HG03139 (cell line): ENCODE measurements around the gene ADAM15.

Source experiments
- ATAC-seq: cut with Tn5 transposase; IDR thresholded peaks from one replicate; pipeline ENCODE4 v1.9.1; 2021; ENCODE audit not compliant: unreplicated experiment

The ADAM15 gene

GRCh38 chr1:155083865-155084721 is 33.0 kb downstream of the ADAM15 start:
- no peak for ATAC-seq

DNA sequence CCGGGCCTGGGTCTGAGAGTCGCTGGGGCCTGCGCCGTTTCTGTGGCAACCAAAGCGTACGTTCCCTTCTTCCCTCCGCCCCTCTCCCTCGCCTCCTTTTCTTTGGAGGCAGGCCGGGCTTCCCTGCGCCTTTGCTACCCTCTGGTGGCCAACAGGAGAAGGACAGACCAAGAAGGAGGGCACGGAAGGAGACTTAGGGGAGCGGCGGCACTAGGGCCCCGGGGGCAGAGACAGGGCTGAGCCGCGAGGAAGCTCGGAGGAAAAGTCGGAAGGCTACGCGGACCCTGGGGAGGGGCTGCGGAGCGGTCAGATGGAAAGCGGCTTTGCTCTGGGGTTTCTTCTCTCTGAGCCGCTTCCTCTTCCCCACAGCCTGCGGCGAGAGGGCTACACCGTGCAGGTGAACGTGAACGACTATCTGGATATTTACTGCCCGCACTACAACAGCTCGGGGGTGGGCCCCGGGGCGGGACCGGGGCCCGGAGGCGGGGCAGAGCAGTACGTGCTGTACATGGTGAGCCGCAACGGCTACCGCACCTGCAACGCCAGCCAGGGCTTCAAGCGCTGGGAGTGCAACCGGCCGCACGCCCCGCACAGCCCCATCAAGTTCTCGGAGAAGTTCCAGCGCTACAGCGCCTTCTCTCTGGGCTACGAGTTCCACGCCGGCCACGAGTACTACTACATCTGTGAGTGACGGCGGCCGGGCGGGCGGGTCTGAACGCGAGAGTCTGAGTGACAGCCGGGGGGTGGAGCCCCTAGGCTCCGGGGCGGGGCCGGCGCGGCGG is 33.8 kb downstream of the ADAM15 start:
- ATAC-seq: peak; percentile 63

DNA sequence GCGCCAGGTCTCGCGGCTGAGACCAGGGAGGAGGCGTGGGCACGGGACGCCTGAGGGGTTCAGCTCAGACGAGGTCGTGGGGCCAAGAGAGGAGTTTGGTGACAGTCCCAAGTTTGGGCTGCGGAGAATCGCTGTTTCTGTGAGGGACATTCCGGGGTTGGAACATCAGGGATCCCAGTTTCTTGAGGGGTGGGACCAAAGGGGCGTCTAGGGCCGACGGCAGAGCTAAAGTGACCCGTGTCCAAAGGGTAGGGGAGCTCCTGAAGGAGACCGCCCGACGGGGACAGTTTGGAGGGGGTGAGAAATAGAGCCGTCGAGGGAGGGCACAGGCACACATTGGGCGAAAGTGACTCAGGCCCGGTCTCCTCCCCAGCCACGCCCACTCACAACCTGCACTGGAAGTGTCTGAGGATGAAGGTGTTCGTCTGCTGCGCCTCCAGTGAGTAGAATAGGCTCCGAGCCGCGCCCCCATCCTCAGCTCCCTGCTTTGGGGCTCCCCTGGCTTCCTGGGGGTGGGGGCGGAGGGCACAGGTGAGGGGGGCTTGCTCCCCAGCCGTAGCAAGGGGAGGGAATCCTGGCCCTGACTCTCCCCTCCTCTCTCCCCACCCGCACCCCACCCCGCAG is 34.5 kb downstream of the ADAM15 start:
- no peak for ATAC-seq

DNA sequence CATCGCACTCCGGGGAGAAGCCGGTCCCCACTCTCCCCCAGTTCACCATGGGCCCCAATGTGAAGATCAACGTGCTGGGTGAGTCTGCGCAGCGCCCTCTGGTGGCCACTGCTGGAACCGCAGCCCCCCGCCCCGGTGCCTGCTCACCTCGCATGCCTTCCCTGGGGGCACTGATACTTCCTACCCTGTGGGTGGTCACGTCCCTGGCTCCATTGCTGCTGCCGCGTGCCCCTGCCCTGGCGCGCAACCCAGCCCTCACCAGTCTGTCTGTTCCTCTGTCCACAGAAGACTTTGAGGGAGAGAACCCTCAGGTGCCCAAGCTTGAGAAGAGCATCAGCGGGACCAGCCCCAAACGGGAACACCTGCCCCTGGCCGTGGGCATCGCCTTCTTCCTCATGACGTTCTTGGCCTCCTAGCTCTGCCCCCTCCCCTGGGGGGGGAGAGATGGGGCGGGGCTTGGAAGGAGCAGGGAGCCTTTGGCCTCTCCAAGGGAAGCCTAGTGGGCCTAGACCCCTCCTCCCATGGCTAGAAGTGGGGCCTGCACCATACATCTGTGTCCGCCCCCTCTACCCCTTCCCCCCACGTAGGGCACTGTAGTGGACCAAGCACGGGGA is 35.1 kb downstream of the ADAM15 start:
- no peak for ATAC-seq

- ATAC-seq: no peak
Observed at GRCh38 chr1:155086856-155087535, 35.9 kb downstream of the ADAM15 start.

DNA sequence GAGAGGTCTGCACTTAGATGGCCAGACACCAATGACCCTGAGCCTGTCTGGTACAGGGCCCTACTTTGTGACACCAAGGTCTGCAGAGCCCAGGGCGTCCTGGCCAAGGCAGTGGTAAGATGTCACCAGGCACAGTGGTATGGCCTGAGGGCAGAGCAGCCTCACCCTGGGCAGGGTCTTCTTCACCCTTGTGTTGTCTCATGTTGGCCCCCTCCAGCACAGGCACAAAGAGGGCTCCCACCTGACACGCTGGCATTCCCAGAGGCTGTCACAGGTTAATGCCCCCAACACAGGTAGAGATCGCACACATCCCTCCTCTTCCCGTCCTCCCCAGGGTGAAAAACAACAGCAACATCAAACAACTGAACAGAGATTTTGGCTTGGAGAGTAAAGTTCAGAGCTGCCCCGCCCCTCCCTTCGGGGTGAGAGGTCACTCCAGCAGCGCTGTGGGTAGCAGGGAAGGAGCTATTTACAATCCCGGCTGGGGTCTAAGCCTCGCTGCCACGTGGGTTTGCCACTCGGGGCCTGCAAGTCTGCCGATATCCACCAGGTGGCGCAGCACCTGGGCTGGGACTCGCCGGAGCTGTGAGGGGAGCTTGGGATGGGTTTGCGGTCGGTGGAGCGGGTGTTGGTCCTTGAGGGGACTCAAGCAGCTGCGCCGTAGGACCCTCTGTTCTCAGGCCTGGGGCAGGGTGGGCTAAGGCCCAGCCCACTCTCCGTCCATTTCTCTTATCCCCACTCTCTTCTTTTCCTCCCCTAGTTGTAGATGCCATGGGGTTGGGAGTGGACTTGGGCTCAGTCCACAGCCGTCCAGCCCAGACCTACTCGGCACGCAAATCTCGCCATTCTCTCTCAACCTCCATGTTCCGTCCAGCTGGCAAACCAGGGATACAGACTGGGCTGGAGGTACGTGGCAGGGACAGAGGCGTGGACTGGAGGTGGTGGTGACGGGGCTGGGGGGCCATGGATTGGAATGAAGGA is 40.2 kb downstream of the ADAM15 start:
- no peak for ATAC-seq

- no peak for ATAC-seq
Observed at GRCh38 chr1:155092131-155092530, 41.0 kb downstream of the ADAM15 start.

DNA sequence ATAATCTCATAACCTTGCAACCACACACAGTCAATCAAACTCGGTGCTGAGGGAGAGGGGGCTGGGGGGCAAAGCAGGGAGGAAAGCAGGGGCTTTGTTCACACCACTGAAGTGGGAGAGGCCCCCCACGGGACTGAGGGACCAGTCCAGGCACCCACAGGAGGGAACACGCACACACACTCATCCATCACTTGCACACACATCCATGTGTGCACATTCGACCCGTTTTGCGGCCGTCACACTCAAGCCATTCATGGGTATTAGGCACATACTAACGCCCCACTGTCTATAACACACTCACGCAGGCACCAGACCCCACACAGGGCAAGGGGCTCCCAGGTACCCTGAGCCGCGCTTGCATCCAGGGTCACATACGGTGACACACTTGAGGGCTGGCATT is 41.5 kb downstream of the ADAM15 start:
- ATAC-seq: no peak

DNA sequence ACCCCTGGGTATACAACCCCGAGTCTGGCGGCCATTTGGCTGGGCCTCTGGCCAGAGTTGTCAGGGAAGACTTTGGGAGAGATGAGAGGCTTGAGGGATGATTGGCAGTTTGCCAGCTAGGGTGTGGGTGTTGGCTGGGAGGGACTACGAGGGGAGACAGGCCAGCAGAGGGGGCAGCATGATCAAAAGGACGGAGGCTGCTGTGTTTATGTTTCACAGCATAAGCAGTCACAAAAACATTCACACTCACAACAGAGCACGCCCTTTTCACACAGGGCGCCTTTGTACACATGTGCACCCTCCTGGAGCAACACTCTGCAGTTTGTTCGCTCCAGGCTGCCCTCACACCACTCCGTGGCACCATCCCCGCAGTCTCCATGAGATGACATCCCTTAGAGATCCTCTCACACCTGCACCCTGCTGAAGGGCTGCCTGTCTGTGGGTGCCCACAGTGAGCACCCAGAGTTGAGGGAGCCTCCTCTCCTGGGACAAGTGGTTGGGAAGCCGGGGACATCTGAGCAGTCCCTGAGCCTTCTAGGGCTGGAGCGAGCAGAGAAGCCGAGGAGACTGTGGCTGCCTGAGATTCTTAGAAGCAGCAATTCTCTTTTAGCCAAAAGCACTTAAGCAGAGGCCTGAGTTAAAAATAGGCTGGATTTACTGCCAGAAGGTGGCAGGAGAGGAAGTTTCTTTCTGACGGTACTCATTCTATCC is 43.0 kb downstream of the ADAM15 start:
- ATAC-seq: no peak

DNA sequence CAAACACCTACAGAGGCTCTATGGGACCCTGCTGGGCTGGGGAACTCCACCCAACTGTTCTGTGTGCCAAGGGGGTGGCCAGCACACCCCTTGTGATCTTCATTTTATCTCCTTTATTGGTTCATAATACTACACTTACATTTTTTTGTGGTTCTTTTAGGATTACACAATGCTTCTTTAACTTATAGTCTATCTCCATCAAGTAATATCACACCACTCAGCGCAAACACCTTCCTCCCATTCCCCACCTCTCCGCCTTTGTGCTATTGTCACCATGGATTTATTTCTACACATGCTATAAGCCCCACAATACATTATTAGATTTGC is 43.5 kb downstream of the ADAM15 start:
- ATAC-seq: no peak

DNA sequence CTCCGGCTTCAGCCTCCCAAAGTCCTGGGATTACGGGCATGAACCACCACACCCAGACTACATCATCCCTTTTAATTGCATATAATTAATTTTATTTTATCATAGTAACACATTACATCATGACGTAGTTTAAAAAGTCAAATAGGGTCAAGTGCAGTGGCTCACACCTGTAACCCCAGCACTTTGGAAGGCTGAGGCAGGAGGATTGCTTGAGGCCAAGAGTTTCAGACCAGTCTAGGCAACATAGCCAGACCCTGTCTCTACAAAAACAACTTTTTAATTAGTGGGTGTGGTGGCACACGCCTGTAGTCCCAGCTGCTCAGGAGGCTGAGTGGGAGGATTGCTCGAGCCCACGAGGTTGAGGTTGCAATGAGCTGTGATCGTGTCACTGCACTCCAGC is 48.2 kb downstream of the ADAM15 start:
- no peak for ATAC-seq

DNA sequence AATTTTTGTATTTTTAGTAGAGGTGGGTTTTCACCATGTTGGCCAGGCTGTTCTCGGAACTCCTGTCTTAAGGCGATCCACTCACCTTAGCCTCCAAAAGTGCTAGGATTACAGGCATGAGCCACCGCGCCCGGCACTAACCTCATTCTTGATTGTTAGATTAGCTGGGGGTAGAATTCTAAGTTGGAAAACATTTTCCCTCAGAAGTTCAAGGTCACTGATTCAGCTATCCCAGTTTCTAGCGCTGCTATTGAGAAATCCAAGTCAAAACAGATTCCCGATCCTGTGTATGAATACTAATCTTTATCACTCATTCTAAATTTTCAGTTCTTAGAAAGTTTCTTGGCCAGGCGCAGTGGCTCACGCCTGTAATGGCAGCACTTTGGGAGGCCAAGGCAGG is 52.2 kb downstream of the ADAM15 start:
- no peak for ATAC-seq

GRCh38 chr1:155104605-155105534 is 53.8 kb downstream of the ADAM15 start:
- no peak for ATAC-seq

GRCh38 chr1:155105604-155106011 is 54.5 kb downstream of the ADAM15 start:
- ATAC-seq: no peak

DNA sequence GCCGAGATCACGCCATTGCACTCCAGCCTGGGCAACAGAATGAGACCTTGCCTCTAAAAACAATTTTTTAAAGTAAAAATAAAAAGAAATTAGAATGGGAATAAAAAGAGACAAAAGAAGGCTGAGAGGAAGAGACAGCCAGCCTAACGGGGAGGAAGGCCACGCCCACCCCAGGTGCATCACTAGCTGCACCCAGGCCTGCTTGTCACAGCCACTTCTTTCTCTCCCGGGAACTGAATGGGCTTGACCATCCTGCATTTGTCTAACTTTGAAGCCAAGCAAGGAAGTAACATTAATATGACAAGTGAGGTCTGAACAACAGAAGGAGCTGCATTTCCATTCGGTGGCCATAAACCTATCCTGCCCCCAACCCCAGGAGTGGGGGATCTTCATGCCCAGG is 55.7 kb downstream of the ADAM15 start:
- ATAC-seq: no peak

- ATAC-seq: no peak
Observed at GRCh38 chr1:155107309-155108264, 56.5 kb downstream of the ADAM15 start.

DNA sequence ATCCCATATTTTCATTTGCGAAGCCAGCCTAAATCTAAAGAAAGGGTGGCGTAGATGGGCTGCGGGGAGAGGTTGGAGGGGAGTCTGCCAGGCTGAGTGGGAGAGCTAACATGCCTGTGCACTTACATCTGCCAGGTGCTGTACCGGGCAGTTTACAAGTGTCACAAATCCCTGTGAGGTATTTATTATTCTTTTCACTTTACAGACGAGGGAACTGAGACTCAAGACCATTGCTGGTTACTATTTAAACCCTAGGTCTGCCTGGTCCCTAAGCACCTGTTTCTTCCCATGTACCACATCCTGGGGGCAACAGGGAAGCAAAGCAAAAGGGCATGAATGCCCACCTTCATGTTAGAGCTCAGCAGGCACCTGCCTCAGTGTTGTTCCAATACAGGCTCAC is 57.2 kb downstream of the ADAM15 start:
- ATAC-seq: no peak
